GM18858 (cell line): ENCODE data around the gene NEURL3.

Source experiments
- ATAC-seq: cut with Tn5 transposase; IDR thresholded peaks from one replicate; pipeline ENCODE4 v1.9.1; 2021; ENCODE audit not compliant: unreplicated experiment

Gene NEURL3

DNA sequence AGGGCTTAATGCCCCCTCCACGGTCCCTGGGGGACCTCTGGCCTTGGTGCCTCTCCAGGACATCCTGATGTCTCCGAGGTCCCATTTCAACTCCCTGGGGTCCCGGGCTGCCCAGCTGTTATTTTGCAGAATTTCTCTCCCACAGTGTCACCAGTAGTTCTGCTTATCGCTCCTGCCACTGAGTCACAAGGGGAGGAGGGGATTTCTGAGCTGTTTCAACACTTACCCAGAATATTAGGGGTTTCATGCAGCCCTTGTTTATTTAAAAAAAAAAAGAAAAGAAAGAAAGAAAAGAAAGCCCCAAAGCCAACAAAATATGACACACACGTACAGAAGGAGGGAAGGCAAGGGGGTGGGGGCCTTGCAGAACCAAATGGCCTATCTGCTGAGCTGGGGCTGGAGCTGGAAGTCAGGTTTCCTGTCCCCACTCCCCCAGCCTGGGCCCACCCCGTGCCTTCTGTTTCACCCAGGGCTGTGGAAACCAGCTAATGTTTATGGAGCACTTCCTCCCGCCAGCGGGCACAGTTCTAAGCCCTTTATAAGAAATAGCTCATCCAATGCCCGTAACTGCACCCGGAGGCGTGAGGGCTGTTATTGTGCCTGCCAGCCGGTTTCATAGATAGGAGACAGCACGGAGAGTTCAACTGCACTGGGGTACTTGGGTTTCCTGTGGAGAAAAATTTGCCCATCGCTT, 23.0 kb upstream of the NEURL3 start:
- no peak for ATAC-seq

DNA sequence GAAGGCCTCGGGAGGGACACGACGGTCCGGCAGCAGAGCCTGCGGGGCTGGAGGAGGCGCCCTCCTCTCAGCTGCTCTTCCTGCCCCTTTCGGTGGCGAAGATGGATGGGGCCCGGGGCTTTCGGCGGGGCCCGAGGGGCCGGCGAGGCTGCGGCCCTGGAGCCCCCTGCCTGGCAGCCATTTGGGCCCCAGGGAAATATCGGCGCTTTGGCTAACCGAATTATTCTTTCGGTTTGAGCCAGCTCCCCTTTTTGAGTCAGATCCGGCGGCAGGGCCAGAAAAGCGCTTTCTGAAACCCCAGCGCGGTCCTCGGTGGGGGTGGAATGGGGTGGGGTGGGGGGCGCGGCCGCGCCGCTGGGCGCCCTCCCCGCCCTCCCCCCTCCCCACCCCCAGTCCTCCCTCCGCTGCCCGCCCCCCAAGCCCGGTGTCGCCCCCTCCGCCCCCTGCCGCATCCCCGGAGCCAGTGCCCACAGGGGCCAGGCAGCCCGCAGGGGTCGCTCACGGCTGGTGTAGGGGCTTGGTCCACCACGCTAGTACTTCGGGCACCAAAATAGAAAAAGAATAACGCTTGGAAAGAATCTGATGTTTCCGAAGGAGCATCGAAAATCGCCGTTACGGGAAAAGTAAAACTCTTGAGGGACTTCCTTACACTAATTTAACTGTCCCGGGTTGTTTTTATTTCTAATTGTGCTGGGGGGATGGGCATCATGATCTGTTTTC, 22.3 kb upstream of the NEURL3 start:
- ATAC-seq = no peak

DNA sequence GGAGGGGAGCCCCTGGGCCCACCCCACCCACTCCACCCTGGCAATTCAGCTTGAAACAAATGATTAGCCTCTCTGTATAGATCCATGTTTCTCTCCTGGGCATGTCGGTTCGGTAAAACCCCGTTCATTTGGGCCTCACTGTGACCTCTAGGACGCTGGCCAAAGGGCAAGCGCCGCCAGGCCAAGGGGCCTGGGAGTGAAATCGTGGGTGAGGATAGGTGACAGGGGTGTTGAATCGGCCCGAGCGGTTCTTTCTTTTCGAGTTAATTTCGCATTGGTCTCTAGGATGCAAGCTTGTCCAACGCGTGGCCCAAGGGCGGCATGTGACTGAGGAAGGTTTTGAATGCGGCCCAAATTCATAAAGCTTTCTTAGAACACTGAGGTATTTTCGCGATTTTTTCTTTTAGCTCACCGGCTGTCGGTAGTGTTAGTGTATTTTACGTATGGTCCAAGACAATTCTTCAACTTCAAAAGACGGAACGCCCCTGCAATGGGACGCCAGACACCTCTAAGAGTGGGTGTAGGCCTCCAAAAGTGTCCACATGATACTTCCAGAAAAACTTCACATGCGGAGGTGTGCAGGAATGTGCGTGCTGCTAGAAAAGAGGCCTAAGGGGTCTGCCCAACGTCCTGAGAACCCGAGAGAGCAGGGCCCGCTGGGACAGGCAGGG, 21.6 kb upstream of the NEURL3 start:
- no peak for ATAC-seq

DNA sequence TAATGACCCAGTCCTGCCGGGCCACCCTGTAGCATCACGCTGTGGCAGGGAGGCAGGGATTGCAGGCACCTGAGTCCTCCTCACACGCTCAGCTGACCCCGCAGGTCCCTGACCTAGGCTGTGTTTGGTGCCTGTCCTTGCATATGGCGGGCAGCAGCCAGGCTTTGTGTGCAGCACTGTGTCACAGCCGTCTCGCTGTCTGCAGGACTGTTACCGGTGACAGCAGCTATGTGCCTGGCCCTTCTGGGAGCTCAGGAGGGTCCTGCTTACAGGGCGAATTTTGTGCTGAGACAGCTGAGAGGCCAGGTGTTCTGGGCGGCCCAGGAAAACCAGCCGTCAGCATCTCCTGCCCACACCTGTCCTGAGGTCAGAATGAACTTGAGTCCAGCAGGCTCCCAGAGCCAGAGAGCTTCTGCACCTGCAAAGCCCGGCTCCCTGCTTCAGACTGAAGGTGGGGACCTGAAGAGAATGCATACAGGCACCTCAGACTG, 21.0 kb upstream of the NEURL3 start:
- no peak for ATAC-seq

DNA sequence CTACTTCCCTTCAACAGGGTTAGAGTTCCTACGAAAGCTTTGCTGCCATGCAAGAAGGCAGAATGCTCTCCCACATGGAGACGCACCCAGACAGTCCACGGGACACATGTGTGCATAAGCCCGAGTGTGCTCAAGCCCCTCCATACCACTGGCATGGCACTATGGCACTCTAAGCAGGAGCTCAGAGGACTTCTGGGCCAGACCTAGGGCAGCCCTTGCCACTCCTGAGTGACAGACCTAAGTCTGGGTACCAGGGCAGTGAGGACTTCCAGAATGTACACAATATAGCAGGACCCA, 20.0 kb upstream of the NEURL3 start:
- ATAC-seq = no peak

DNA sequence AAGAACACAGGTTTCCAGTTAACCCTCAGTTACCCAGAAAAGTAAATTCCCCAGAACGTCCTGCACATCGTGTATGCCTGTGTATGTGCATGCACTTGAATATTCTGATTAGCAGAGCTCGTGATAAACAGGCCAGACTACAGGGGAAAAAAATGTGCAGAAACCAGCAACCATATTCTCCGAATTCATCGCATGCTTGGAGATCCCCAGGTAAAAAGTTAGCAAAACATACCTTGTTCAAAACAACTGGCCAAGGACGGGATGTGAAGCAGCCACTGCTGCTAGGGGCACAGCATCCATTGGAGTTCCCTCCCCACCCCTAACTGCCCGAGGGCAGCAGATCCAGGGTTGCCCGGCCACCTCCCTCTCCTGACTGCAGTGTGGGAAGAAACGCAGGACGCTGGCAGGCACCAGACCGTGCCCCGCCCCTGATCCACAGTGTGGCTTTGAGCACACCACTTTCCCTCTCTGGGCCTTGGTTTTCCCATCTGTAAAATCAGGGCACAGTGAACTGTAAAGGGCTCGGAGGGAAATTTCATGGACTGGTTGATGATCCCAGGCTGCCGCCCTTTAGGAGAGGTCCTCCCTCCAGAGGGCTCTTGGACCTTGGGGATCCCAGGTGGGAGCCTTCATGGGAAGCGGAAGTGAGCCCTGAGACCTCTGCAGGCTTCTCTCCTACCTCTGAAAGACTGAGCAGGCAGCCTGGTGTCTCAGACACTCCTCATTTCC, 19.5 kb upstream of the NEURL3 start:
- ATAC-seq = no peak

DNA sequence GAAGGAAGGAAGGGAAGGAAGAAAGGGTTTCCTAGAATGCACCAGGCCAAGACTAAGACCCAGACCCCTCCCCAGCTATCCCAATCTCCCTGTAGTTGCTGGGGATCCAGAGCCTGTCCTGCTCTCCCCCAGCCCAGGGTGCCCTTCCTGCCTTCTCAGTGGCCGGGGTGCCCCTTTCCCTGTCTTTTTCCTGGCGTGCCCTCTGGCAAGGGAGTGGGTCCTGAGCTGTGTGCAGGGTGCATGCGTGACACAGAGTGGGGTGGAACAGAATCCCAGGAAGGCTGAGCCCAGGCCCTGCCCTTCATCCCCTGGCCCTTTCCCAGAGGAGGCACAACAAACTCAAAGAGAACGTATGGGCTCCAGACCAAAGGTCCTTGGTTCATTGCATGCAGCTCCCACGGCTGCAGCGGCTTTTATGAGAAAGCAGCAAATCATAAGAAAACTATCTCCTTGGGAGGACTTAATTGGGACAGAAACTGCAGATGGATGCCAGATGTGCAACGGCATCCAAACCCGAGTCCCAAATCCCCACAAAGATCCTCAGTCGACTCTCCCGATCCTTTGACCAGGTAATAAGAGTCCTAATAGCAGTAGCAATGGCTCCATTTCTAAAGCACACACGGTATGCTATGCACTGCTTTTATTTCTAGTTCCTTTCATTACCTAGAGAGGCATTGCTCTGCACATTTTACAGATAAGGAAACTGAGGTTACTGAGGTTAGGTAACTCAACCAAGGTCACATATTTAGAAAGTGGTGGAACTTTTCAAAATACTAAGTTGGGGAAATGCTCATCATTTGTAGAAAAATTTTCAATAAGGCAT, 18.7 kb upstream of the NEURL3 start:
- ATAC-seq = no peak

DNA sequence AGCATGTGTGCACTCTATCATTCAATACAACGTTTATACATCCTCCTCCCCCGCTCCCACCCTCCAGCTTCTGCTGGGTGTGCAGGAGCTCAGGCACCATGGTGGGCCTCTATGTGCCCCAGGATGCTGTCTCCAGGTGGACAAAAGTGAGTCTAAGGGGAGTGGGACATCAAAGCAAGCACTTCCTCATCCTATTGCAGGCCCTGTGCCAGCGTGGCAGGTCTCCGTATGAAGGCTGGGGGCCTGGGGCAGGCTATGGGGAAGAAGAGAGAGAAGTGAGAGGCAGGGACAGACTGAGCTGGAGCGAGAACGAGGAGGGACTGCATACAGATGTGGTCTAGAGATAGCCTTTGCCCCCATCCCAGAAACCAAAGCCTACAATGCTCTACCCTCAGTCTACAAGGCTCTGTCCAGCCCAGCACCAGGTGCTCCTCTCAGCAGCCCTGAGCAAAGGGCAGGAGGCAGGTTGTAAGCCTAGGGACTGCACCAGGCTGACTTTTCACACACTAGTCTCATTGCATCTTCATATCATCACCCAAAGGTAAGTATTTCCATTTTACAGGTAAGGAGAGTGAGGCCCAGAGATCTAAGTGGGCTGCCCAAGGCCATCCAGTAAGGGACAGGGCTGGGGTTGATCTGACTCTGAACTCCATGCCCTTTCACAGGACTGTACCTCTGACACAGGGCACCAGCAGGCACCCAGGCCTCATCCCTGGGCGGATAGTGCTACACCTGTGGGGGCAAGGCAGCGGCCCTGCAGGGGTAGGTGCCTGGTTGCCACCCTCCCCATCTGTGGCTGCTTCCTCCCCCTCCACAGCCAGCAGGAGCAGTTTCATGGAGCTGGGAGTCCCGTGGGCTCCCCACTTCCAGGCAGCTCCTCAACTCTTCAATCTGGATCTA, 17.4 kb upstream of the NEURL3 start:
- no peak for ATAC-seq

DNA sequence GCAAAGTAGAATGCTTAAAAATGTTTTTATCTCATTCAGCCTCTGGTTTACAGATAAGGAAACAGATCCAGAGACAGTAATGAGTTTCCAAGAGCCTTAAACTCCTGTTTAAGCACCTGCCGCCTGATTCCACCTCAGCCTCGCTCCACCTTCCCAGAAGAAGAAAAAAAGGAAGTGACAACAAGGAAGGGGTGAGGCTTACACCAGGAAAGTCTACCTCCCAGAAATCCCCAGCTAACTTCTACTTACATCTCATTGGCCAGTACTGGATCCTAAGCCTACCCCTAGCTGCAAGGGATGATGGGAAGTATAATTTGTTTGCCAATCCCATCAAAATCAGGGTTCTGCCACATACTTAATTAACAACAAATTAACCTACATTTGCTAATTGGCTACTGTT, 16.1 kb upstream of the NEURL3 start:
- ATAC-seq = no peak

DNA sequence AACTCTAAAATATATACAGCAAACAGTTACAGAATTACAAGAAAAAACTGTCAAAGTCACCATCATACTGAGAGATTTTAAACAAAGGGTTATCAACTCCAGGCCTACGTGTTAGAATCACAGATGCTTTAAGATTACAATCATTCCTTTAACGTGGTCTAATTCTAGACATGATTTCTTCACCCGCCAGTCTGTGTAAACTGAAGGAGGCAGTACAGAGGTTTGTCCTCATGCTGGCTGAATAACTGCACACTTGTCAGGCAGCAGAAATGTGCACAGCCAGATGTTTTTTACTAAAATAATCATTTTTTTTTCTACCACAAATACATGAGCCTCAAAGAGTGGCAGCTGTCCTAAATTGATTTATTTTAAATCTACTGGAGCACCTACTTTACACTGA, 15.5 kb upstream of the NEURL3 start:
- no peak for ATAC-seq

DNA sequence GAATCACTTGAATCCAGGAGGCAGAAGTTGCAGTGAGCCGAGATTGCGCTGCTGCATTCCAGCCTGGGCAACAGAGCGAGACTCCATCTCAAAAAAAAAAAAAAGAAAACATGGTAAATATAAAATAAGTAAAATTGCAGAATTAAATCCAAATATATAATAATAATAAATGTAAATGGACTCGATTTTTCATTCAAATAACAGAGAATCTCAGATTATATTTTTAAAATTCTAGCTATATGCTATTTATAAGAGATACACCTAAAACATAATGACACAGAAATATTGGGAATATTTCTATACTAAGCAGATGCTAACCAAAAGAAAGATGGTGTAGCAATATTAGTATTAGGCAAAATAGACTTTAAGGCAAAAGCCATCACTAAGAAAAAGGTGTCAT, 15.1 kb upstream of the NEURL3 start:
- ATAC-seq = no peak

DNA sequence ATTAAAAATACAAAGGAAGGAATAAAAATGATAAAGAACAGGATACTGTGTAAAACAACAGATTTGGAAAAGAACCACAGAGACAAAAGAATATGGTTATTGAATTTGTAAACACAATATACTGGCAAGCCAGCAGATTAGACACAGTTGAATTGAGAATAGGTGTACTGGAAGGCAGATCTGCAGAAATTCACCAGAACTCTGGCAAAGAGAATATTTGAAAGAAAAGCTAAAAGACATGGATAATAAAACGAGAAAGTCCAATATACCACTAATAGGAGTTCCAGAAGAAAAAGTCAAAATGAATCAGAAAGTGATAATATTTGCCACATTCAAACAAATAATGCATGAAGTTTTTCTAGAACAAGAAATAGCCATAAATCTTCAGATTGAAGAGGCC, 11.9 kb upstream of the NEURL3 start:
- no peak for ATAC-seq

DNA sequence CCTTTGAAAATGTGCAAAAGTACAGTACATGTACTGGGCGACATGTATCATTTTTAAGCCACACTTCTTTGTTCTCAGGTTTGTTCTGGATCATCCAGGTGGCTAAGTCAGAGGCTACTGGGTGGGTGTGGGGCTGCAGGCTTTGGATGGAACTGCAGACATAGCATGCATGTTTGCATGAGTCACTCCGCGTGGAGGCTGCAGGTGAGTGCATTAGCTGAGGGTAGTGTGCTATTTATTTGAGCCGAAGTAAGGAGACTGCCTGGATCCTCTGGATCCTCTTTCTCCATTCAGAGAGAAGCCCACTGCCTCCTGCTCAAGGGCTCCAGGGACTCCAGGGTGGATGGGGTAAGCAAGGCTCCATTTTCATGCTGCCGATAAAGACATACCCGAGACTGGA, 9.4 kb upstream of the NEURL3 start:
- no peak for ATAC-seq

DNA sequence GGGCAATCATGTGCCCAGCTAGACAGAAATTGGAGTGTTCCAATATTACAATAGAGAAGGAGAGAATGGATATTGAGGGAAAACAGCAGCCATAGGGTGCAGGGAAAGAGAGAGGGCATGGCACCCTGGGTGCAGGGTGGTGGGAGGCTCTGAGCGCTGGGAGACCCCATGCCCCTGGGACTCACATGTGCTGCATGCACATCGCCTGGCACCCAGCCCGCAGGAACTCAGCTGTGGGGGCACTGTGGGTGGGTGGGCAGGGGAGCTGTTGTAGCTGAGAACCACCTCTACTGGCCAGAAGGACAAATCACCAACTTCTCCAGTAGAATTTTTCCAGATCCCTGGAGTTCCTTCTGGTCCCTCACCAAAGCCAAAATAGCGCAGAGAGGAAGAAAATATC, 7.2 kb upstream of the NEURL3 start:
- ATAC-seq = no peak

DNA sequence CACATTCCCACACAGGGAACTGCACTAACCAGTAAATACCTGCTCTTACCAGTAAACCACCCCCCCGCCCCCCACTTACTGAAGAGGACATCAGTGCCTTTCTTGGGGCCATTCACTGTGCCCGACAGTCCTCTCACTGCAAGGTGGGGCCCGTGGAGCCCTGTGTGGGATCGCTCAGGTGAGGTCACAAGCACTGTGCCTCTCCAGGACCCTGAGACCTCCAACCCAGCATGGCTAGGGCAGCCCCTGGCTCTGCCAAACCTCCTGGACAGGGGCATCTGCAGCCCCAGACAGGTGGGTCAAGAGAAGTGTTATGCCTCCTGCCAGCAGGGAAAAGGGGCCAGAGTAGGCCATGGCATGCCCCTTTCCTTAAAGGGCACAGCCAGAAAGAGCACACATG, 6.7 kb upstream of the NEURL3 start:
- ATAC-seq = no peak

DNA sequence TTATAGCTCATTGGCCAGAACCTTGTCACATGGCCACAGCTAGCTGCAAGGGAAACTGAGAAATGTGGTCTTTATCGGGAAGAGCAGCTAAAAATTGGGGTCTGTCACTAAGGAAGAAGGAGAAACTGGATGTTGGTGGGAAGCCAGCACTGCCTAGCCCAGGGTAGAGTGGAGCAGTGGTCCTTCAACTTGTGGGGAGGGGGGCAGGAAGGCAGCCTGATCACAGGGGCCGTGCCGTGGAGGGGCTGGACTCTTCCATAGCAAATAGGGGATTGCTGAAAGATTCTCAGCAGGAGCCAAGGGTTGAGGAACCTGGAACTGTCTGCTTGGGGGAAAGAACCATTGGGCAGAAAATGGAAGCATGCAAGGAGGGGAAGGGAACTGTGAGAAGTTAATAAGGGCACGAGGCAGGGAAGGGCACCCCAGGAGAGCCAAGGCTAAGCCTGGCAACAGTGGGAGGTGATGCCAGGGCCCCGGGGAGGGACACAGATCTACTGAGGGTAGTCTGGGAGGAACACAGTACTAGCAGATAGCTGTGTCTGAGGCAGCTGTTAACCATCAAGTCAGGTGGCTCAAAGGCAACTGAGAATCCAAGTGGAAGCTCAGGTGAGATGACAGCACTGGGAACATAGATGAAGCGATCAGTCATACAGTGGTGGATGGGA, 5.9 kb upstream of the NEURL3 start:
- ATAC-seq = no peak

DNA sequence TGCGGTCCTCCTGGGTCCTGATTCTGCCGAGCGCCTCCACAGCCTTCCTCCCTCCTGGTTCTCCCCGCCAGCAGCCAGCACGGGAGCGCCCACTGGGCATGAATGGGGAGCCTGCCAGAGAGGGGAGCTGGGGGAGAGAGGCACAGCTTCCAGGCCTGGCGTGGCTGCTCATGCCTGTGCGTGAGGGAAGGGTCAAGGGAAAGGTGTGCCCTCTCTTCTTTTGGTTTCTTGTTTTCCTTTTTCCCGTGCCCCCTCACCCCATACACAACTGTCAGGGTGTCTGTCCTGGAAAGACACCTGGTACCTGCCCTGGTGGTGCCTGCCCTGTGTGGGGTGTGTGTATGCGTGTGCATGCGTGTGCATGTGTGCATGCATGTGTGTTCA, 4.7 kb upstream of the NEURL3 start:
- ATAC-seq = no peak

DNA sequence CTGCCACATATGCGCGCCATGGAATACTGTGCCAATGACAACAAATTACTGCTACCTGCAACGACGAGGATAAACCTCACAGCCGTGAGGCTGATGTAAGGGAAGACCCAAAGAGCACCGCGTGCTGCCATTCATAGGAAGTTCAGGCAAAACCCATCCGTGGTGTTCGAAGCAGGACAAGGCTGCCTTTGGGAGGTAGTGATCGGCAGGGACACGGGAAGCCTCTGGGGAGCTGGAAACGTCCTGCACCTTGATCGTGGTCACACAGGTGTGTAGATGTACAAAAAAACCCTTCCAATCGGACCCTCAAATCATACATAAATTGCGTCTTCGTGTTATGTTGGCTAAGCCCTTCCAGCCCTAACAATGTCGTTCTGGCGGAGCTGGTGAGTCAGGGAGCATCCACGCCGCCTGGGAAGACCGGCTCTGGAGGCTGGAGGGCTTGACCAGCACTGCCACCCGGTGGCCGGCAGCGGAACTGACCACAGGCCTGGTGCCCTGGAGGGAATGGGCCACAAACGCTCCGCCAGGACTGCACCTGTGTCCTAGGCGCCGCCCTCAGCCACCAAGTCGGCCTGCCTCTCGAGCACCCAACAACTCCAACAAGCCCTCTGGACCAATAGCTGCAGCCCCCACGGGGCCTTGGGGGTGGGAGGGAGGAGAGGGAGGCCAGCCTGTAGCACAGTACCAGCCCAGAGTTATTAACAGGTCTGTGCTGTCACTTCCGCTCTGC, 4.1 kb upstream of the NEURL3 start:
- ATAC-seq = peak; percentile 55
